ENCODE data around the gene CENPK. TPM values are rescaled to one million over a fixed set of nuclear protein-coding genes. Genes with fewer than 3 reads are reported as not detected.

CENPK gene
- total and polyA plus RNA-seq, 2 donors (not counting 1 experiment from before 2014, with no cell fraction given): 2.6 to 18.4 TPM

DNA sequence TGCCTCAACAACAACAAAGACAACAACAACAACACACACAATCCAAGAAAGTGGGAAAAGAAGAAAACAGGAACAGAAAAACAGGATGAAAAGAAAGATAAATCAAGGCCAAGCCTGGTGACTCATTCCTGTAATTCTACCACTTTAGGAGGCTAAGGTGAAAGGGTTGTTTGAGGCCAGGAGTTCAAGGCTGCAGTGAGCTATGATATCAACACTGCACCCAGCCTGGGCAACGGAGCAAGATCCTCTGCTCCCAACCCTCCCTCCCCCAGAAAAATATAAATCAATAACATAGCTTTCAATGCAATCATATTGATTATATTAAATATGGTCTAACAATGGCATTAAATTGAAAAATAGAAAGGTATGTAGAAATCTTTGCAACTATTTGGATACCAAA is 32.1 kb downstream of the CENPK start:
- Mint-ChIP-seq H3K27ac (no peak overlapping the region), H3K9me3 (ENCODE audit: insufficient read depth) (no peaks in the 10 kb centered on the region), H3K4me1 (no peaks in the 10 kb centered on the region), H3K27me3 (no peaks in the 10 kb centered on the region), H3K4me3 (no peak overlapping the region)
- no peak overlapping the region for H2AFZ ChIP-seq (ENCODE audit: insufficient read depth, low read depth, low read length, poor library complexity, severe bottlenecking)
- H3K9me3 ChIP-seq (ENCODE audit: control extremely low read depth in 1 of 3, control insufficient read depth in 2 of 3, insufficient read depth in 1 of 3, low read length in 2 of 3): no peaks in the 10 kb centered on the region
- no peak overlapping the region for H3K9ac ChIP-seq (ENCODE audit: low read length)
- POLR2A ChIA-PET: no interaction called here
- no peak overlapping the region for H3K4me2 ChIP-seq (replicated peaks; ENCODE audit: low read depth, low read length, poor library complexity, severe bottlenecking)
- no peak overlapping the region for H3K4me3 ChIP-seq (ENCODE audit: control extremely low read depth in 1 of 5, extremely low read depth in 1 of 5, insufficient read depth in 1 of 5, low read depth in 2 of 5, low read length in 4 of 5)
- H4K20me1 ChIP-seq (ENCODE audit: control insufficient read depth, insufficient read depth, low read length, poor library complexity, severe bottlenecking): no peaks in the 10 kb centered on the region
- CTCF ChIA-PET: no interaction called here
- intact Hi-C loops (cut with micrococcal nuclease): no loop called here
- DNase-seq (no peak), ATAC-seq (ENCODE audit: low read depth) (no peak)
- no peak for TF ChIP-seq EZH2 (IDR thresholded peaks at IDR 0.05; ENCODE audit: borderline replicate concordance, insufficient read depth, low read depth, low read length, poor library complexity, severe bottlenecking)
- TF ChIP-seq, protein P1, sequence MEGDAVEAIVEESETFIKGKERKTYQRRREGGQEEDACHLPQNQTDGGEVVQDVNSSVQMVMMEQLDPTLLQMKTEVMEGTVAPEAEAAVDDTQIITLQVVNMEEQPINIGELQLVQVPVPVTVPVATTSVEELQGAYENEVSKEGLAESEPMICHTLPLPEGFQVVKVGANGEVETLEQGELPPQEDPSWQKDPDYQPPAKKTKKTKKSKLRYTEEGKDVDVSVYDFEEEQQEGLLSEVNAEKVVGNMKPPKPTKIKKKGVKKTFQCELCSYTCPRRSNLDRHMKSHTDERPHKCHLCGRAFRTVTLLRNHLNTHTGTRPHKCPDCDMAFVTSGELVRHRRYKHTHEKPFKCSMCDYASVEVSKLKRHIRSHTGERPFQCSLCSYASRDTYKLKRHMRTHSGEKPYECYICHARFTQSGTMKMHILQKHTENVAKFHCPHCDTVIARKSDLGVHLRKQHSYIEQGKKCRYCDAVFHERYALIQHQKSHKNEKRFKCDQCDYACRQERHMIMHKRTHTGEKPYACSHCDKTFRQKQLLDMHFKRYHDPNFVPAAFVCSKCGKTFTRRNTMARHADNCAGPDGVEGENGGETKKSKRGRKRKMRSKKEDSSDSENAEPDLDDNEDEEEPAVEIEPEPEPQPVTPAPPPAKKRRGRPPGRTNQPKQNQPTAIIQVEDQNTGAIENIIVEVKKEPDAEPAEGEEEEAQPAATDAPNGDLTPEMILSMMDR (IDR thresholded peaks at IDR 0.05): no peak
- WGBS (ENCODE audit: insufficient coverage): no CpG with 5 or more reads among the region's 1 CpG
- no peaks in the 10 kb centered on the region for H3K4me1 ChIP-seq (ENCODE audit: control insufficient read depth in 2 of 2, insufficient read depth in 2 of 2, low read length in 2 of 2)
- H3K36me3 ChIP-seq (replicated peaks in 1 of 2; ENCODE audit: control extremely low read depth in 1 of 2, control insufficient read depth in 1 of 2, extremely low read depth in 1 of 2, insufficient read depth in 2 of 2, low read length in 1 of 2): no peaks in the 10 kb centered on the region
- no peaks in the 10 kb centered on the region for H3K27me3 ChIP-seq (replicated peaks in 1 of 4; ENCODE audit: control extremely low read depth in 1 of 4, control insufficient read depth in 3 of 4, insufficient read depth in 4 of 4, low read length in 3 of 4)
- H3K79me2 ChIP-seq (ENCODE audit: control insufficient read depth, insufficient read depth, low read length): no peaks in the 10 kb centered on the region
- no peak overlapping the region for H3K27ac ChIP-seq (ENCODE audit: low read length in 2 of 2)

GRCh38 chr5:65525726-65526125 is 37.2 kb downstream of the CENPK start:
- H3K4me3 Mint-ChIP-seq: no peak overlapping the region
- H3K4me1 ChIP-seq (ENCODE audit: control insufficient read depth in 2 of 2, insufficient read depth in 2 of 2, low read length in 2 of 2): no peaks in the 10 kb centered on the region
- H2AFZ ChIP-seq (ENCODE audit: insufficient read depth, low read depth, low read length, poor library complexity, severe bottlenecking): no peak overlapping the region
- no peaks in the 10 kb centered on the region for H3K27me3 Mint-ChIP-seq
- H4K20me1 ChIP-seq (ENCODE audit: control insufficient read depth, insufficient read depth, low read length, poor library complexity, severe bottlenecking): no peaks in the 10 kb centered on the region
- TF ChIP-seq EZH2 (IDR thresholded peaks at IDR 0.05; ENCODE audit: borderline replicate concordance, insufficient read depth, low read depth, low read length, poor library complexity, severe bottlenecking): no peak
- TF ChIP-seq, protein P1 (IDR thresholded peaks at IDR 0.05): no peak
- no peak overlapping the region for H3K4me2 ChIP-seq (replicated peaks; ENCODE audit: low read depth, low read length, poor library complexity, severe bottlenecking)
- CTCF ChIA-PET: no interaction called here
- no peaks in the 10 kb centered on the region for H3K4me1 Mint-ChIP-seq
- no peak overlapping the region for H3K4me3 ChIP-seq (ENCODE audit: control extremely low read depth in 1 of 5, extremely low read depth in 1 of 5, insufficient read depth in 1 of 5, low read depth in 2 of 5, low read length in 4 of 5)
- intact Hi-C loops (cut with micrococcal nuclease): no loop called here
- POLR2A ChIA-PET: no interaction called here
- no peak overlapping the region for H3K27ac Mint-ChIP-seq
- H3K79me2 ChIP-seq (ENCODE audit: control insufficient read depth, insufficient read depth, low read length): no peaks in the 10 kb centered on the region
- H3K9me3 Mint-ChIP-seq (ENCODE audit: insufficient read depth): no peaks in the 10 kb centered on the region
- WGBS (ENCODE audit: insufficient coverage): no CpG with 5 or more reads among the region's 3 CpGs
- no peak overlapping the region for H3K9ac ChIP-seq (ENCODE audit: low read length)
- H3K27me3 ChIP-seq (replicated peaks in 1 of 4; ENCODE audit: control extremely low read depth in 1 of 4, control insufficient read depth in 3 of 4, insufficient read depth in 4 of 4, low read length in 3 of 4): no peaks in the 10 kb centered on the region
- H3K36me3 ChIP-seq (replicated peaks in 1 of 2; ENCODE audit: control extremely low read depth in 1 of 2, control insufficient read depth in 1 of 2, extremely low read depth in 1 of 2, insufficient read depth in 2 of 2, low read length in 1 of 2): no peaks in the 10 kb centered on the region
- H3K9me3 ChIP-seq (ENCODE audit: control extremely low read depth in 1 of 3, control insufficient read depth in 2 of 3, insufficient read depth in 1 of 3, low read length in 2 of 3): no peaks in the 10 kb centered on the region
- H3K27ac ChIP-seq (ENCODE audit: low read length in 2 of 2): no peak overlapping the region
- no peak for ATAC-seq (ENCODE audit: low read depth)
- DNase-seq: no peak
